Endothelial cell of umbilical vein (primary cell): ENCODE results near the gene SNRPA. TPM values are rescaled to one million over a fixed set of nuclear protein-coding genes. Genes with fewer than 3 reads are reported as not detected.
A peak's percentile ranks its signal among the peaks of the same experiment; 100 is the strongest.

Experiments used
- BruUV-seq: library from RNA; stranded (reverse); fragments of 400-500 nt; replicated peaks from 2 replicates; lab custom pipeline; 2021; lab: Mats Ljungman, UMichigan
- CTCF ChIA-PET: fragments of 300-600, 350-600 bp; sonication (Branson Sonifier 250); formaldehyde crosslinking; loops from one replicate; lab custom pipeline; 2021; ENCODE audit warnings: antibody characterized with exemption, inconsistent platforms; lab: Charles Lee
- POLR2A ChIA-PET: fragments of 300-600, 350-600 bp; sonication (Branson Sonifier 250); formaldehyde crosslinking; loops from one replicate; lab custom pipeline; 2021; ENCODE audit warnings: antibody characterized with exemption, inconsistent platforms; lab: Charles Lee
- DNase-seq: peaks from one replicate; pipeline ENCODE4 v3.0.0-alpha.2; 2011; ENCODE audit warnings: low read depth, low spot score
- FAIRE-seq: peaks from 2 replicates; lab custom pipeline; 2011; peaks lifted over from hg19 to GRCh38; lab: Jason Lieb, UNC
- H2AFZ ChIP-seq: 2 replicates; pipeline ENCODE4 v1.6.0; 2012; ENCODE audit warnings: low read depth, low read length, control low read depth, inconsistent platforms
- H3K27ac ChIP-seq: 2 replicates; pipeline ENCODE4 v1.5.1; 2011; ENCODE audit warnings: low read depth, mild to moderate bottlenecking, control low read depth, low read length, moderate library complexity; ENCODE audit not compliant: insufficient read depth
- H3K27me3 ChIP-seq, 2 experiments: 2 replicates each; pipeline versions ENCODE4 v1.6.0 to v1.6.1; 2011; ENCODE audit warnings: low read length in 2 of 2, mixed read lengths in 1 of 2; ENCODE audit not compliant: control insufficient read depth in 2 of 2, insufficient read depth in 2 of 2
- H3K36me3 ChIP-seq, 2 experiments: 2 replicates in 1 of 2; 3 replicates in 1 of 2; pipeline ENCODE4 v1.5.1; 2011; ENCODE audit warnings: low read length in 2 of 2, mild to moderate bottlenecking in 1 of 2, moderate library complexity in 1 of 2; ENCODE audit not compliant: control insufficient read depth in 2 of 2, insufficient read depth in 2 of 2; ENCODE audit errors: extremely low read depth in 1 of 2
- H3K4me1 ChIP-seq: 3 replicates; pipeline ENCODE4 v1.5.1; 2011; ENCODE audit warnings: mild to moderate bottlenecking, low read length; ENCODE audit not compliant: control insufficient read depth, insufficient read depth; ENCODE audit errors: extremely low read depth
- H3K4me2 ChIP-seq: 2 replicates; pipeline ENCODE4 v1.6.1; 2011; ENCODE audit warnings: low read length, control low read depth, mixed read lengths; ENCODE audit not compliant: insufficient read depth
- H3K4me3 ChIP-seq, 3 experiments: fragments of 200-600 bp in 1 of 3; sonication (generic), shearing (Covaris generic) in 1 of 3; replicated peaks in 1 of 3; 2 replicates each; pipeline ENCODE4 v1.5.1; 2011 to 2016; ENCODE audit warnings: control low read depth in 3 of 3, low read length in 3 of 3, mild to moderate bottlenecking in 2 of 3, inconsistent platforms in 1 of 3, low read depth in 1 of 3, moderate library complexity in 1 of 3; ENCODE audit not compliant: insufficient read depth in 1 of 3
- H3K79me2 ChIP-seq: 2 replicates; pipeline ENCODE4 v1.6.0; 2012; ENCODE audit warnings: low read length, inconsistent platforms; ENCODE audit not compliant: control insufficient read depth, insufficient read depth
- H3K9ac ChIP-seq: replicated peaks from 2 replicates; pipeline ENCODE3; 2011; ENCODE audit warnings: low read length, control low read depth; ENCODE audit not compliant: insufficient read depth; ENCODE audit errors: extremely low read depth
- H3K9me1 ChIP-seq: replicated peaks from 3 replicates; pipeline ENCODE4 v1.6.0; 2011; ENCODE audit warnings: mild to moderate bottlenecking, low read length; ENCODE audit not compliant: control insufficient read depth, insufficient read depth; ENCODE audit errors: extremely low read depth
- H3K9me3 ChIP-seq: replicated peaks from 2 replicates; pipeline ENCODE4 v1.5.1; 2012; ENCODE audit warnings: low read length, inconsistent platforms; ENCODE audit not compliant: control insufficient read depth, insufficient read depth
- H4K20me1 ChIP-seq: replicated peaks from 2 replicates; pipeline ENCODE3; 2011; ENCODE audit warnings: mild to moderate bottlenecking, low read length; ENCODE audit not compliant: control insufficient read depth, insufficient read depth; ENCODE audit errors: extremely low read depth
- CTCF ChIP-seq, 2 donors: IDR thresholded peaks; 1 replicate in 1 of 2; 2 replicates in 1 of 2; pipeline ENCODE4 v1.5.1; 2011; ENCODE audit warnings: low read length in 2 of 2, mild to moderate bottlenecking in 2 of 2, moderate library complexity in 2 of 2, control low read depth in 1 of 2, inconsistent platforms in 1 of 2, low read depth in 1 of 2; ENCODE audit not compliant: insufficient read depth in 1 of 2; ENCODE audit errors: extremely low read depth in 1 of 2
- EZH2 ChIP-seq: IDR thresholded peaks from 2 replicates; pipeline ENCODE4 v1.6.1; 2012; ENCODE audit warnings: borderline replicate concordance, low read depth, mild to moderate bottlenecking, moderate library complexity, low read length, inconsistent platforms; ENCODE audit not compliant: severe bottlenecking
- JUN ChIP-seq: IDR thresholded peaks from 2 replicates; pipeline ENCODE4 v1.6.1; 2011; ENCODE audit warnings: borderline replicate concordance, low read depth; ENCODE audit not compliant: insufficient read length, insufficient read depth
- MAX ChIP-seq: IDR thresholded peaks from 2 replicates; pipeline ENCODE4 v1.6.1; 2011; ENCODE audit not compliant: insufficient read depth, insufficient read length
- MYC ChIP-seq: IDR thresholded peaks from one replicate; pipeline ENCODE4 v1.6.1; 2011; ENCODE audit warnings: mild to moderate bottlenecking, low read depth, low read length
- POLR2AphosphoS5 ChIP-seq: IDR thresholded peaks from 2 replicates; pipeline ENCODE4 v1.6.1; 2012; ENCODE audit warnings: low read depth, mild to moderate bottlenecking, control low read depth, low read length, moderate library complexity; ENCODE audit not compliant: insufficient read depth
- dilution Hi-C: fragments of 300-500 bp; cut with MboI; formaldehyde crosslinking; loops from one replicate; pipeline ENCODE4 v1.15.0; 2019; ENCODE audit warnings: low sequenced_read_pairs; ENCODE audit not compliant: extremely low pct_ligation_motif_present
- intact Hi-C: fragments of 100-400 bp; cut with micrococcal nuclease; formaldehyde crosslinking; loops from one replicate; pipeline ENCODE4 v1.10.0; 2022
- polyA plus RNA-seq, 4 experiments: library from polyadenylated mRNA; depleted of rRNA in 3 of 4; stranded (reverse) in 3 of 4; unstranded in 1 of 4; fragments of >200 nt; gene quantifications; 2 replicates each; pipeline versions ENCODE4 v1.2.1 to v1.2.3, GENCODE V29; 2011 to 2012; ENCODE audit warnings: missing spikeins in 1 of 4
- total RNA-seq: library from RNA; stranded (reverse); gene quantifications from 2 replicates; pipeline ENCODE4 v1.2.3, GENCODE V29; 2021

The SNRPA gene
- total and polyA plus RNA-seq, 2 donors (not counting 3 experiments of a cell fraction or from before 2014, with no cell fraction given) = 84.6 to 131 TPM

DNA sequence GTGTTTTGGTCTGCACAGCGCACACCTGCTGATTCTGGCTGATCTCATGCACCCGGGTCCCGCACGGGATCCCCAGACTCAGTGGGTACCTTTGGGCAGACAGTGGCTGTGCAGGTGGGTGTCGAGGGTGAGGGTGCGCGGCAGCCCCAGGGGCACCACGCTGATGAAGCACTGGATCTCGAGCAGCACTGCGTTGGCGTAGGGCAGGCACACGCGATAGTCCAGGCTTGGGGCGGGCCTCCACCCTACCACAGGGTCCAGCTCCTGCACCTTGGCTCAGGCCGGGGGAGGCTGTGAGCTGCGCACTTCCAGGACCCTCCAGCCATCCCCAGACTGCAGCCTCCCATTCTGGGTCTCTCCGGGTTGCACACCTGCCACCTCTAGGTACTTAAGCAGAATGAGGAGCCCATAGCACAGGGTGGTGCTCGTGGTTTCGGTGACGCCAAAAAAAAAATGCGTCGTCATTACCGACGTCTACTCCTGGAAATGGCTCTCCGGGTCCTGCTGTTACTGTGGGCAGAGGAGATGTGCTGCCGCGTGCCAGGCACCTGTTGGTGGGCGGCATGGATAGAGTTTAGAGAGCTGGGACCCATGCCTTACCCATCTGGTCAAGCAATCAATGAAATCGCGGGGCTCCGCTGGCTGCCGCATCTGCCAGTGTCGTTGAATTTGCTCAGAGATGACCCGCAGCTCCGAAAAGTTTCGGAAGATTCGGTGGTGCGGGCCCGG, 58.5 kb downstream of the SNRPA start:
- no peak overlapping the region for H3K4me3 ChIP-seq
- POLR2A ChIA-PET = no interaction called here
- BruUV-seq = no TSS peak
- no peaks in the 10 kb centered on the region for H4K20me1 ChIP-seq
- H3K36me3 ChIP-seq = peaks cover 9 to 27% of the 10 kb centered on the region in 2 experiments
- H3K4me1 ChIP-seq = peaks cover 36% of the 10 kb centered on the region
- no peaks in the 10 kb centered on the region for H3K9me1 ChIP-seq
- peaks cover 1 to 6% of the 10 kb centered on the region in 2 experiments for H3K27me3 ChIP-seq
- DNase-seq = no peak
- no peak overlapping the region for H2AFZ ChIP-seq
- peaks cover 36% of the 10 kb centered on the region for H3K79me2 ChIP-seq
- no peak overlapping the region for H3K4me2 ChIP-seq
- dilution Hi-C loops (no loop called here), intact Hi-C loops (loop anchor here (10.0 kb wide), 1 partner anchor 365 kb away; the partner anchor contains the start of gene SERTAD3)
- no peaks in the 10 kb centered on the region for H3K9me3 ChIP-seq
- no peak for FAIRE-seq
- H3K9ac ChIP-seq = no peak overlapping the region
- TF ChIP-seq JUN = no peak
- TF ChIP-seq MYC = no peak
- TF ChIP-seq POLR2AphosphoS5 = peak; percentile 25
- no peak for TF ChIP-seq CTCF (IDR thresholded peaks at IDR 0.05; ENCODE audit: extremely low read depth in 1 of 2, insufficient read depth in 1 of 2, low read depth in 1 of 2, low read length in 2 of 2)
- no peak for TF ChIP-seq MAX
- no peak for TF ChIP-seq EZH2
- H3K27ac ChIP-seq = no peak overlapping the region
- CTCF ChIA-PET = no interaction called here
